GM18909 (cell line): Measurements from ENCODE around the gene DDTL.

ENCODE experiments used
- ATAC-seq: cut with Tn5 transposase; IDR thresholded peaks from one replicate; pipeline ENCODE4 v1.9.1; 2021; ENCODE audit warnings: mild to moderate bottlenecking; ENCODE audit not compliant: unreplicated experiment, poor library complexity

DDTL gene

DNA sequence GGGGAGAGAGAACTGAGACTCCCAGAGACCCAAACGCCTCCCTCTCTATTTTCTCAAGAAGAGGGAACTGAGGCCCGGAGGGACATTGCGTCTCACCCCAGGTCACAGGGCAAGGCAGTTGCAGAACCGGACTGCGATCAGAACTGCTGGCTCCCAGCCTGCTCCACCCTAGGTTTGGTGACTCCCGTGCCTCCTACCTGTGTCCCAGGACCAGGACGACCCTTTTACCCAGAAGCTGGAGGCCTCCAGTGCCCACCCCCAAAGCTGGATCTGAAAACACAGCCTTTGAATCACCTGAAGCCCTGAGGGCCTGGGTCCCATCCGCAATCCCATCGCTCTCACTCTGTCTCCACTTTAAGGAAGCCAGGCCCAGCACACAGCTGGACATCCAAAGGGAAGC lies 37.2 kb downstream of the DDTL start:
- ATAC-seq: no peak

DNA sequence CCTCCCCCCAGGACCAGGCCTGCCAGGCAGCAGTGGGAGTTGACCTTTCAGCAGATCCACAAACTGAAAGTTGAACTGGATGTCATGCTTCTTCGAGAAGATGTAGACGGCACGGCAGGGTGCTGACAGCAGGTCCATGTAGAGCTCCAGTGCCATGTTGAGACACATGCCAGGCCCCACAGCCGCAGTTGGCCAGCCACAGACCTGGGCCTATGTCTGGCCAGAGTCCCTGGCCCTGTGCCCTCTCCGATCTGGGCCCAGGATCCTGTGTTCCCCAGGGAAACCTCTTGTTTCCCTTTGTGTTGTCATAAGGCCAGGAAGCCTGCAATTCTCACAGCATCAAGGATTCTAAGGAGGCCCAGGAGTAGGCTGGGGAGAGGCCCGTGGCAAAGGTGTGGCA lies 38.5 kb downstream of the DDTL start, which contains the start of gene GSTT4:
Gene GSTT4 (minus strand): TSS at position 253 of the 400 bp plus-strand sequence. CDS start 97 bp downstream, at position 156.
- ATAC-seq: no peak

DNA sequence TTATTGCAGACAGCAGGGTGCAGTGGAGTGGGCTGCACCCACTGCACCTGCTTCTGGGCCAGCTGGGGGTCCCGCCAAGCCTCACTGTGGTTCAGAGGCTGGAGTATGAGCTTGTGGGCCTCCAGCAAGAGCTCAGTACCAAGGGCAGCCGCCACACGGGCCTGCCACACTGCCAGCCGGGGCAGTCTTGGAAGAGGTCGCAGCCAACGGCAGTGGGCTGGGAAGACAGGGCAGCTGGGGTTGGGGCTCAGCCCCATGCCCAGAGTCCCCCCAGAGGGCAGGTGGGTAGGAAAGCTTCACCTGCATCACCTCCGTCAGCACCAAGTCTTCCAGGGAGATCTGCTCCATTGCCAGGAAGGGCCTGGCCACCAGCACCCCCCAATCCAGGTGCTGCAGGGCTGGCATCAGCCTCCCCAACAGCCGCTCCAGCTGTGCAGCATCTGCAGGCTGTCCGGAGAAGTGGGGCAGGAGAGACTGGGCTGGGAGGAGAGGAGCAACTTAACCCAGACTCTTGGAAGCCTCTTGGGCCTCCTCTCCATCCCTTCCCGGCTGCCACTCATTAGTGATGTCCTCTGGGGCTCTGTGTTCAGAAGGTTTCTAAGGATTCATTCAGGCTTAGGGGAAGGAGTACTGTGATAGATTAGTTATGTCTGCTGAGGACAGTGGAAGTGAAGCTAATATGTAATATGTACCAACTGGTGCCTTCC lies 39.7 kb downstream of the DDTL start:
- ATAC-seq: no peak

DNA sequence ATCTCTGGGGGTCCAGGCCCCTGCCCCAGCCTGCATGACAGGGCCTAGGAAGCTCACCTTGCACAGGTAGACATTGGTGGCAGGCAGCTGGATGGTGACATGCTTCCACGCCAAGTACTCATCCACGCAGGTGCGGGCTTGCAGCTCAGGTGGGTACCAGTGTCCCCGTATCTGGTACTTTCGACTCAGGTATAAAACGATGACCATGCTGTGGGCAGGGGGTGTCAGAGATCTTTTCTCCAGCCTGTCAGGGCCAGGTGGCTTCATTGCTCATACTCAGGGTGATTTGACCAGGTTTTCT lies 40.2 kb downstream of the DDTL start:
- ATAC-seq: no peak

DNA sequence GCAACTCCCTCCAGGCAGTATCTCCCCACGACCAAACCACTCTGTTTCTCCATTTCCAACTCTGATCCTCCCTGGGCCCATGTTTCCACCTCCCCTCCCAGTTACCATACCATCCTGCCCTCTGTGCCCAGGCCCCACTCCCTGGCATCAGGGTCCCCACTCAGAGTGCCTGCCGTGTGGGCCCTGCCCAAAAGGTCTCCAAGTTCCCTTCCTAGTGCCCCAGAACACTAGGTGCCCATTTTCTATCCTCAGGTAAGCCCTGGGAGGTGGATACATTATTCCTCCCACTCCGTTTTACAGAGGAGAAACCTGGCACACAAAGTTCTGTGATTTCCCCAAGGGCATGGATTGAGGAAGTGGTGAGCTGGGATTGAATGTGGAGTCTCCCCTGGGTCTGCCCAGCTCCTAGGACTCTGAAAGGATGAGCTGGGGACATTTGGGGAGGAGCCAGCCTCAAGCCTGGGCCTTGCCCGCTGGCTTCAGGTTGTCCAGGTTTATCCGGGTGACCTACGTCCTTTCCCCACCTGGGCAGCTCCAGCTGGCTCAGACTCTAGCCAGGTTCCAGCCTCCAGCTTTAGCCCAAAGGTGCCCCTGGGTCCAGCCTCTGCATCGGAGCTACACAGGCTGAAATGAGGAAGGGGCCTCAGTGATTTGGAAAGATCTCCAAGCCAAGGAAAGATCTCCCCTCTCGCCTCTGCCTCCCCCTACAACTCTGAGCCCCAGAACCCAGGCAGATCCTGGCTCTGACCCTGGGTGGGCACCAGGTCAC lies 40.7 kb downstream of the DDTL start:
- ATAC-seq: no peak

DNA sequence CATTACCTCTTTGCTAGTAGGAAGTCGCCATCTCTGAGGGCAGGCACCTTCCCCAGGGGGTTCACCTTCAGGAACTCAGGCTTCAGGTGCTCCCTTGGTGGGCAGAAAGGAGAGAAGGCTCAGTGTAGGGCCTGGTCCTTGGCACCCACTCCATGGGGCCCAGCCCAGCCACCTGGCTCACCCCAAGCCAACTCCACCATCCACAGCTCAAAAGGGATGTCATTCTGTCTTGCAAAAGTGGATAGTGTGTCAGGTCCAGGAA lies 41.3 kb downstream of the DDTL start:
- no peak for ATAC-seq

DNA sequence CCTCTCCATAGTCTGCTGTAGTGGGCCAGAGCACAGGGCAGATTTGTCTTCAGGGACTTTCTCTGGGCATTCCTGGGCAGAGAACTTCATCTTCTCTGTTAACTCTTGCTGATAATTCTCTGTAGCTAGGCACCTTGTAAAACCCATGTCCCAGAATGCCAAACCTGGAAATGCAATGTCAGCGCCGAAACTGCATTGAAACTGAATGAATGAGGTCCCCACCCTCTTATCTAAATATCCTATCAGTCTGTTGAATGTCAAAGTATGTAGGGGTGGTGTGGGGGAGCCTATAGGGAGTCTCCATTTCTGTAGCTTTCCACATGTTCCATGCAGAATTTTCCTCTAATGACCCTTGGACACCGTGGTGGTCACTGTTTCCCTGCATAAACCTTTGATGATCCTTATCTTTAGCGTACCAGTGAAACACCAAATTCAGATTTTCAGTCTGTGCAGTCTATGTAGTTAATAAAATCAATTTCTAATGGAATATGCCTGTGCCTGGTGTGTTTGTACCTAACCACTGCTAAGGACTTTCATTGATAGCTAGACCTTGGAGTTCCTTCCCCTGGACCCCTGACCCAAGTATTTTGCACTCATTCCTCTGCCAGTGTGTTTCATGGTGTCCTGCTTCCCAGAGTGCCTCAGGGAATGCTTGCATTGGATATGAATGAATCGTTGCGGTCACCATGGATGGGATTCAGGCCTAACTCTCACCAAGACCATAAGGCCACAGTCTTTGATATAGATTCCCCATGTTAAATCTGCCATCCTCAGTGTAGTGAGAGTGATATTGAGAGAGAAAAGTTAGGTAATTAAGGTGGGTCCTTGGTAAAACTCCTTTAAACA lies 41.9 kb downstream of the DDTL start:
- no peak for ATAC-seq

DNA sequence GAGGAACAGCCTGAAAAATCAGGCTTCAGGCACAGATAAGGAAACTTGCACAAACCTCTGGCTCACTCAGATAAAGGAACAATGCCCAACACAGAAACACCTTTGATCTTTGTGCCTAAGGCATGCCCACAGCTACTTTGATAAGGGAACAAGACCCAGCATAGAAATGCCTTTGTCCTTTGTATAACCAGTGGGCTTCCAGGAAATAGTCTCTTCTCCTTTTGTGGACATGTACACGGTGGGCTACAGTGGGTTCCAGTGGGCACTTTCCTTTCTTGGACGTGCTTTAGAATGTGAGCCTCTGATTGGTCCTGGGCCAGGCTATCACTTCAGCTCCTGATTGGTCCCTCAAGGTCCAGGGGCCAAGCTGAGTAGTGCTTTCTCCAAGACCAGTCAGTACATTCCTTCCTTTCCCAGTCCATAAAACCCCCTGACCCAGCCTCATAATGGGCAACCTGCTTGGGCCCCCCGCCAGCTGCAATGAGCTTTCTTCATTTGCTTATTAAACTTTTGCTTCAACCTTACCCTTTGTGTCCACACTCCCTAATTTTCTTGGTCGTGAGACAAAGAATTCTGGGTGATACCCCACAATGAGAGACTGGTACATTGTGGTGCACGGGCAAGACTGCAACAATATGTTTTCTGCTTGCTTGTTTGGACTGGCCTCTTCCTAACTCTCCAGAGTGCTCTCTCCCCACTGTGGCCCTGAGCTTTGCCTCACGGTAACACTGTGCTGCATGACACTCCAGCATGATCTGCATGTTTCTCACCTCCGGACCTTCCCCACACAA lies 42.7 kb downstream of the DDTL start:
- no peak for ATAC-seq

DNA sequence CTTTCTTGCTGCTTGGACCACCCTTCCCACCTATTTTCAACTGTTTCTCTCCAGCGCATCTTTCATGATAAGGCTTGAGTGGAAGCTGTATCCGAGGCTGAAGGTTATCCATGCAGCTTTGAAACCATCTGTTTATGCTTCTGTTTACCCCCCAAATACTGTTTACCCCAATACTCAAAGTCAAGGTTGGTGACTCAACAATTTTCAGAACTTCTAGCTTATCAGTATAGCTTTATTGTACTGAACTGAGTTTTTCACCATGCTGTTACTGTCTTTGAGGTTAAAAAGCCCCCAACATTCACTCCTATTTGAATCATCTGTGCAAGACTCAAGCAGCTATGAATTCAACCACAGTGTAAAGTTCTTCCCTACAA lies 43.3 kb downstream of the DDTL start:
- no peak for ATAC-seq

DNA sequence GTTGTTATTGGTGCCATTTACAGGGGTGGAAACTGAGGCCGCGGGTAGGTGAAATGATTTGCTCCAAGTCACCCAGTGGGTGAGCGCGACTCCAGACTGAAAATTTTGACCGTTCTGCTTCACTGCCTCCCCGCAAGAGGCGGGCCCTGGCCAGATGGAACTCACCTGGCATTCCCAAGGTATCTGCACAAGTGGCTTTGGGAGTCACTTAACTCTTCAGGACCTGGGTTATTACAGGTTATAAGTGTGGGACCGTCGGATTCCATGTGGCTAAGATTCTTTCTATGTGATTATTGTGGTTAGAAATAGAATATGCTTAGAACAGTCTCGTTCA lies 45.0 kb downstream of the DDTL start:
- ATAC-seq: no peak

DNA sequence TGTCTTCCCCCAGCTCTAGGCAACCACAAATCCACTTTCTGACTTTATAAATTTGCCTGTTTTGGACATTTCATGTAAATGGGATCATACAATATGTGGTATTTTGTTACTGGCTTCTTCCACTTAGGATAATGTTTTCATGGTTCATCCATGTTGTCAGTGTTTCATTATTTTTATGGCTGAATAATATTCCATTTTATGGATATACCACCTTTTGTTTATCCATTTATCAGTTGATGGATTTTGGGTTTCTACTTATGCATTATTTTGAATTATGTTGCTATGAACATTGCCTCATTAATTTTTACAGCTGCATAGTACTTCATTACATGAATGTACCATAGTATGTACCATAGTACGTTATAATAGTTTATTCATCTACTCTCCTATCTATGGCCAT lies 49.5 kb downstream of the DDTL start:
- no peak for ATAC-seq

DNA sequence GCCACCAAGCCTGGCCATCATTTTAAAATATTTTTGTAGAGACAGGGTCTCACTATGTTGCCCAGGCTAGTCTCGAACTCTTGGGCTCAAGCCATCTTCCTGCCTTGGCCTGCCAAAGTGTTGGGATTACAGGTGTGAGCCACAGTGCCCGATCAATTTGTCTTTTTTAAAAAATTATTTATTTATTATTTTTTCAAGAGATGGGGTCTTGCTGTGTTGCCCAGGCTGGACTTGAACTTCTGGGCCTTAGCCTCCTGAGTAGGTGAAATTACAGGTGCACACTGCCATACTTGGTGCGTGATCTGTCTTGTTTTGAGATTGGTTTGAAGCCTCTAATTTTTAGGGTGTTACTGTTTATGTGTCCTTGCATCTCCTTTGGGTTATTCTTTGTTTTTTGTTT lies 54.6 kb downstream of the DDTL start:
- no peak for ATAC-seq
